HepG2 (cell line): Measurements from ENCODE around the gene MACROD2. TPM values are rescaled to one million over a fixed set of nuclear protein-coding genes. Genes with fewer than 3 reads are reported as not detected.

ENCODE experiments used
- ATAC-seq: fragments of 200-7000 bp; cut with Tn5 transposase; 3 replicates; pipeline ENCODE4 v1.9.1; 2020; ENCODE audit warnings: mild to moderate bottlenecking, moderate library complexity
- BruUV-seq: library from RNA; stranded (reverse); fragments of 400-500 nt; replicated peaks from 2 replicates; lab custom pipeline; 2021; lab: Mats Ljungman, UMichigan
- CTCF ChIA-PET: fragments of 300-600 bp; formaldehyde crosslinking; extraction: SDS; loops from one replicate; lab custom pipeline; 2021; ENCODE audit warnings: low total read pairs, inconsistent platforms, low intra/inter-chr PET ratio; lab: Yijun Ruan, JAX
- POLR2A ChIA-PET: fragments of 350-600 bp; sonication (Branson Sonifier 250); formaldehyde crosslinking; loops from one replicate; lab custom pipeline; 2020; ENCODE audit warnings: antibody characterized with exemption, inconsistent platforms; lab: Yijun Ruan, JAX
- DNase-seq: peaks from one replicate; pipeline ENCODE4 v3.0.0-alpha.2; 2015; ENCODE audit warnings: low spot score
- FAIRE-seq: peaks from 3 replicates; lab custom pipeline; 2011; peaks lifted over from hg19 to GRCh38; lab: Jason Lieb, UNC
- H2AFZ ChIP-seq: one replicate; pipeline ENCODE4 v1.6.1; 2011; ENCODE audit warnings: low read length, inconsistent platforms
- H3K27ac ChIP-seq: fragments of 300-600 bp; 3 replicates; pipeline ENCODE4 v1.8.0; 2011; ENCODE audit warnings: mixed run types, mild to moderate bottlenecking, mixed read lengths, low read length, inconsistent platforms; ENCODE audit not compliant: insufficient read depth; ENCODE audit errors: extremely low read length
- H3K27me3 ChIP-seq, 2 experiments: fragments of 200-600 bp in 1 of 2; 2 replicates in 1 of 2; 3 replicates in 1 of 2; pipeline versions ENCODE4 v1.6.0 to v1.8.0; 2011; ENCODE audit warnings: low read length in 2 of 2, mild to moderate bottlenecking in 2 of 2, moderate library complexity in 2 of 2, inconsistent platforms in 1 of 2; ENCODE audit not compliant: insufficient read depth in 2 of 2, control insufficient read depth in 1 of 2
- H3K36me3 ChIP-seq, 2 experiments: fragments of 200-600 bp in 1 of 2; replicated peaks in 1 of 2; 2 replicates in 1 of 2; 3 replicates in 1 of 2; pipeline versions ENCODE4 v1.5.1 to v1.8.0; 2011; ENCODE audit warnings: low read length in 2 of 2, inconsistent platforms in 1 of 2; ENCODE audit not compliant: insufficient read depth in 2 of 2, control insufficient read depth in 1 of 2
- H3K4me1 ChIP-seq: 2 replicates; pipeline ENCODE4 v1.5.1; 2012; ENCODE audit warnings: low read length, inconsistent platforms; ENCODE audit not compliant: insufficient read depth
- H3K4me2 ChIP-seq: 2 replicates; pipeline ENCODE4 v1.6.0; 2011; ENCODE audit warnings: low read depth, low read length, inconsistent platforms
- H3K4me3 ChIP-seq, 3 experiments: fragments of 200-600 bp in 1 of 3; sonication (generic), shearing (Covaris generic) in 1 of 3; replicated peaks in 1 of 3; 2 replicates each; pipeline ENCODE4 v1.5.1; 2011 to 2016; ENCODE audit warnings: low read length in 3 of 3, inconsistent platforms in 2 of 3, low read depth in 2 of 3, mild to moderate bottlenecking in 2 of 3, control low read depth in 1 of 3, mixed read lengths in 1 of 3; ENCODE audit not compliant: insufficient read depth in 1 of 3
- H3K79me2 ChIP-seq: one replicate; pipeline ENCODE4 v1.6.1; 2011; ENCODE audit warnings: low read length, inconsistent platforms; ENCODE audit not compliant: insufficient read depth
- H3K9ac ChIP-seq: 2 replicates; pipeline ENCODE4 v1.6.0; 2011; ENCODE audit warnings: mild to moderate bottlenecking, low read depth, low read length, inconsistent platforms; ENCODE audit not compliant: insufficient read depth
- H3K9me3 ChIP-seq: 2 replicates; pipeline ENCODE4 v1.5.1; 2012; ENCODE audit warnings: mild to moderate bottlenecking, low read length
- H4K20me1 ChIP-seq: 2 replicates; pipeline ENCODE4 v1.6.0; 2011; ENCODE audit warnings: inconsistent platforms, mild to moderate bottlenecking, low read length, moderate library complexity; ENCODE audit not compliant: insufficient read depth
- HIVEP1 ChIP-seq: sonication (generic); formaldehyde crosslinking; IDR thresholded peaks from 2 replicates; pipeline ENCODE4 v1.4.0; 2020; ENCODE audit warnings: mild to moderate bottlenecking, missing genetic modification reagents
- JUN ChIP-seq: sonication (generic); formaldehyde crosslinking; IDR thresholded peaks from 2 replicates; pipeline ENCODE4 v1.4.0; 2020; ENCODE audit warnings: mild to moderate bottlenecking, missing genetic modification reagents
- MATR3 ChIP-seq: sonication (generic); formaldehyde crosslinking; IDR thresholded peaks from 2 replicates; pipeline ENCODE4 v1.4.0; 2020; ENCODE audit warnings: missing genetic modification reagents
- NR3C1 ChIP-seq: sonication (generic); formaldehyde crosslinking; IDR thresholded peaks from 2 replicates; pipeline ENCODE4 v1.4.0; 2020; ENCODE audit warnings: missing genetic modification reagents
- THAP11 ChIP-seq: IDR thresholded peaks from 2 replicates; pipeline ENCODE4 v1.6.1; 2016; ENCODE audit warnings: missing biosample characterization, missing genetic modification reagents
- THRA ChIP-seq: sonication (generic); formaldehyde crosslinking; IDR thresholded peaks from 2 replicates; pipeline ENCODE4 v1.4.0; 2020; ENCODE audit warnings: missing genetic modification reagents, borderline replicate concordance
- ZEB1 ChIP-seq: IDR thresholded peaks from 2 replicates; pipeline ENCODE4 v1.6.1; 2012; ENCODE audit warnings: mild to moderate bottlenecking, low read depth, inconsistent platforms; ENCODE audit not compliant: insufficient replicate concordance
- ZNF3 ChIP-seq: IDR thresholded peaks from 2 replicates; pipeline ENCODE4 v1.7.0; 2017; ENCODE audit warnings: inconsistent platforms
- ZNF503 ChIP-seq: sonication (generic); formaldehyde crosslinking; IDR thresholded peaks from 2 replicates; pipeline ENCODE4 v1.4.0; 2020; ENCODE audit warnings: missing genetic modification reagents
- ZNF530 ChIP-seq: sonication (generic); formaldehyde crosslinking; IDR thresholded peaks from 2 replicates; pipeline ENCODE4 v1.5.0; 2020; ENCODE audit warnings: low read depth, mild to moderate bottlenecking, missing genetic modification reagents
- ZNF543 ChIP-seq: sonication (generic); formaldehyde crosslinking; IDR thresholded peaks from 2 replicates; pipeline ENCODE4 v1.4.0; 2020; ENCODE audit warnings: mild to moderate bottlenecking, missing genetic modification reagents
- ZNF879 ChIP-seq: sonication (generic); formaldehyde crosslinking; IDR thresholded peaks from 2 replicates; pipeline ENCODE4 v1.8.1; 2023; ENCODE audit warnings: missing genetic modification reagents
- WGBS: methylation state at CpG from one replicate; pipeline ENCODE4 v1.1.6; 2017; ENCODE audit warnings: low lambda C conversion rate; 5-methylcytosine and 5-hydroxymethylcytosine counted together
- in situ Hi-C: cut with HindIII; loops from 2 replicates; pipeline ENCODE4 v1.10.0; 2017; ENCODE audit warnings: low pct_unique_long_range_greater_than_20kb; ENCODE audit not compliant: extremely low pct_ligation_motif_present
- intact Hi-C: fragments of 100-400 bp; cut with micrococcal nuclease; formaldehyde crosslinking; loops from one replicate; pipeline ENCODE4 v1.10.0; 2022; ENCODE audit not compliant: unreplicated experiment
- polyA plus RNA-seq, 8 experiments: library from polyadenylated mRNA; depleted of rRNA in 3 of 8; stranded (reverse) in 7 of 8; unstranded in 1 of 8; fragments of >200 nt; fragmentation: Illumina TruSeq in 4 of 8; extraction: Trizol in 4 of 8; gene quantifications; 2 replicates each; pipeline versions ENCODE4 v1.2.1 to v1.2.3, GENCODE V29; 2011 to 2016; ENCODE audit warnings: low read depth in 4 of 8, missing spikeins in 1 of 8, mixed read lengths in 1 of 8; ENCODE audit not compliant: insufficient read depth in 1 of 8
- total RNA-seq, 5 experiments: library from RNA; depleted of rRNA; stranded (reverse); fragments of >200 nt; fragmentation: Illumina TruSeq; extraction: Trizol; gene quantifications; 2 replicates each; pipeline ENCODE4 v1.2.3, GENCODE V29; 2016; ENCODE audit warnings: low read depth in 1 of 5
- TF ChIP-seq, protein P1 (sequence below): sonication (generic); formaldehyde crosslinking; IDR thresholded peaks from 2 replicates; pipeline ENCODE4 v1.4.0; 2020; ENCODE audit warnings: missing genetic modification reagents
- TF ChIP-seq, protein P2 (sequence below): sonication (generic); formaldehyde crosslinking; IDR thresholded peaks from 2 replicates; pipeline ENCODE4 v1.4.0; 2020; ENCODE audit warnings: missing genetic modification reagents, mild to moderate bottlenecking, borderline replicate concordance
- TF ChIP-seq, protein P3 (sequence below): sonication (generic); formaldehyde crosslinking; conservative IDR thresholded peaks from 2 replicates; pipeline ENCODE4 v1.4.0; 2020; ENCODE audit warnings: missing genetic modification reagents

Gene MACROD2
- total and polyA plus RNA-seq, 2 of the 13 experiments (the other 11 are each of a cell fraction or from before 2014, with no cell fraction given): 0.13 to 0.51 TPM

- TF ChIP-seq JUN (CRISPR knock-in tag) (no peak), ZNF3 (CRISPR knock-in tag) (no peak)
Measured at GRCh38 chr20:14414560-14414959, 419.2 kb downstream of the MACROD2 start (continued).

DNA sequence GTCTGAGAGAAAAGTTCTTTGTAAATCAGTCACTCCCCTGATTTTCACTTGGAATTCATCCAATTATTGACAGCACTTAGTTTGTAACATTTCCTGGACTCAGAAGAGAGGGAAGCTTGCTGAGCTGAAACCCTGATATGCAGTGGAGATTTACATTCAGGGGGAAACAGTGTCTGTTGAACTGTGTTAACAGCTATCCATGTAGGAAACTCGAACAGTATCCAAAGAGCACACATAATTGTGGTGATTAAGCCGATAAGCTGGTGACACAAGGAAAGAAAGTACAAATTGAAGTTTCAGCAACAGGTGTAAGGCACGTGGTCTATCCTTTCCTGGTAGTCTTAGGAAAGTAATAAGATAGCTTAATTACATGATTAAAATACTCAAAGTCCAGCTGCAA lies 420.2 kb downstream of the MACROD2 start:
- no peak for DNase-seq
- FAIRE-seq: no peak
- Histone ChIP-seq H3K4me2 (no peak overlapping the region), H3K4me1 (no peaks in the 10 kb centered on the region), H3K36me3 (no peaks in the 10 kb centered on the region), H3K27ac (no peak overlapping the region), H2AFZ (no peak overlapping the region), H3K4me3 (no peak overlapping the region), H4K20me1 (no peaks in the 10 kb centered on the region), H3K79me2 (no peaks in the 10 kb centered on the region), H3K9me3 (no peaks in the 10 kb centered on the region), H3K9ac (no peak overlapping the region), H3K27me3 (no peaks in the 10 kb centered on the region)
- ChIA-PET POLR2A (no interaction called here), CTCF (no interaction called here)
- ATAC-seq: no peak
- WGBS: 0% methylated on average over 3 of the region's 3 CpGs
- intact Hi-C loops (no loop called here), in situ Hi-C loops (no loop called here)
- BruUV-seq: no TSS peak
- TF ChIP-seq, protein P1, sequence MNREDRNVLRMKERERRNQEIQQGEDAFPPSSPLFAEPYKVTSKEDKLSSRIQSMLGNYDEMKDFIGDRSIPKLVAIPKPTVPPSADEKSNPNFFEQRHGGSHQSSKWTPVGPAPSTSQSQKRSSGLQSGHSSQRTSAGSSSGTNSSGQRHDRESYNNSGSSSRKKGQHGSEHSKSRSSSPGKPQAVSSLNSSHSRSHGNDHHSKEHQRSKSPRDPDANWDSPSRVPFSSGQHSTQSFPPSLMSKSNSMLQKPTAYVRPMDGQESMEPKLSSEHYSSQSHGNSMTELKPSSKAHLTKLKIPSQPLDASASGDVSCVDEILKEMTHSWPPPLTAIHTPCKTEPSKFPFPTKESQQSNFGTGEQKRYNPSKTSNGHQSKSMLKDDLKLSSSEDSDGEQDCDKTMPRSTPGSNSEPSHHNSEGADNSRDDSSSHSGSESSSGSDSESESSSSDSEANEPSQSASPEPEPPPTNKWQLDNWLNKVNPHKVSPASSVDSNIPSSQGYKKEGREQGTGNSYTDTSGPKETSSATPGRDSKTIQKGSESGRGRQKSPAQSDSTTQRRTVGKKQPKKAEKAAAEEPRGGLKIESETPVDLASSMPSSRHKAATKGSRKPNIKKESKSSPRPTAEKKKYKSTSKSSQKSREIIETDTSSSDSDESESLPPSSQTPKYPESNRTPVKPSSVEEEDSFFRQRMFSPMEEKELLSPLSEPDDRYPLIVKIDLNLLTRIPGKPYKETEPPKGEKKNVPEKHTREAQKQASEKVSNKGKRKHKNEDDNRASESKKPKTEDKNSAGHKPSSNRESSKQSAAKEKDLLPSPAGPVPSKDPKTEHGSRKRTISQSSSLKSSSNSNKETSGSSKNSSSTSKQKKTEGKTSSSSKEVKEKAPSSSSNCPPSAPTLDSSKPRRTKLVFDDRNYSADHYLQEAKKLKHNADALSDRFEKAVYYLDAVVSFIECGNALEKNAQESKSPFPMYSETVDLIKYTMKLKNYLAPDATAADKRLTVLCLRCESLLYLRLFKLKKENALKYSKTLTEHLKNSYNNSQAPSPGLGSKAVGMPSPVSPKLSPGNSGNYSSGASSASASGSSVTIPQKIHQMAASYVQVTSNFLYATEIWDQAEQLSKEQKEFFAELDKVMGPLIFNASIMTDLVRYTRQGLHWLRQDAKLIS (CRISPR knock-in tag): no peak
- TF ChIP-seq ZNF543 (CRISPR knock-in tag): no peak
- TF ChIP-seq THRA (CRISPR knock-in tag): no peak
- TF ChIP-seq, protein P2, sequence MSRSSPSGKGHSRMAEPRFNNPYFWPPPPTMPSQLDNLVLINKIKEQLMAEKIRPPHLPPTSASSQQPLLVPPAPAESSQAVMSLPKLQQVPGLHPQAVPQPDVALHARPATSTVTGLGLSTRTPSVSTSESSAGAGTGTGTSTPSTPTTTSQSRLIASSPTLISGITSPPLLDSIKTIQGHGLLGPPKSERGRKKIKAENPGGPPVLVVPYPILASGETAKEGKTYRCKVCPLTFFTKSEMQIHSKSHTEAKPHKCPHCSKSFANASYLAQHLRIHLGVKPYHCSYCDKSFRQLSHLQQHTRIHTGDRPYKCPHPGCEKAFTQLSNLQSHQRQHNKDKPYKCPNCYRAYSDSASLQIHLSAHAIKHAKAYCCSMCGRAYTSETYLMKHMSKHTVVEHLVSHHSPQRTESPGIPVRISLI (CRISPR knock-in tag): no peak
- no peak for TF ChIP-seq ZNF879 (CRISPR knock-in tag)
- no peak for TF ChIP-seq HIVEP1
- TF ChIP-seq THAP11: no peak
- no peak for TF ChIP-seq ZNF530 (CRISPR knock-in tag)
- TF ChIP-seq, protein P3, sequence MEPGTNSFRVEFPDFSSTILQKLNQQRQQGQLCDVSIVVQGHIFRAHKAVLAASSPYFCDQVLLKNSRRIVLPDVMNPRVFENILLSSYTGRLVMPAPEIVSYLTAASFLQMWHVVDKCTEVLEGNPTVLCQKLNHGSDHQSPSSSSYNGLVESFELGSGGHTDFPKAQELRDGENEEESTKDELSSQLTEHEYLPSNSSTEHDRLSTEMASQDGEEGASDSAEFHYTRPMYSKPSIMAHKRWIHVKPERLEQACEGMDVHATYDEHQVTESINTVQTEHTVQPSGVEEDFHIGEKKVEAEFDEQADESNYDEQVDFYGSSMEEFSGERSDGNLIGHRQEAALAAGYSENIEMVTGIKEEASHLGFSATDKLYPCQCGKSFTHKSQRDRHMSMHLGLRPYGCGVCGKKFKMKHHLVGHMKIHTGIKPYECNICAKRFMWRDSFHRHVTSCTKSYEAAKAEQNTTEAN: no peak
- no peak for TF ChIP-seq ZEB1
- TF ChIP-seq ZNF503 (CRISPR knock-in tag): no peak
- no peak for TF ChIP-seq NR3C1
- no peak for TF ChIP-seq MATR3 (CRISPR knock-in tag)
